ENCODE results near the gene RP2. TPM values are rescaled to one million over a fixed set of nuclear protein-coding genes. Genes with fewer than 3 reads are reported as not detected.

Gene RP2
- total and polyA plus RNA-seq, 2 of the 8 experiments (the other 6 are each of a cell fraction or from before 2014, with no cell fraction given): 2.2 to 6.9 TPM

DNA sequence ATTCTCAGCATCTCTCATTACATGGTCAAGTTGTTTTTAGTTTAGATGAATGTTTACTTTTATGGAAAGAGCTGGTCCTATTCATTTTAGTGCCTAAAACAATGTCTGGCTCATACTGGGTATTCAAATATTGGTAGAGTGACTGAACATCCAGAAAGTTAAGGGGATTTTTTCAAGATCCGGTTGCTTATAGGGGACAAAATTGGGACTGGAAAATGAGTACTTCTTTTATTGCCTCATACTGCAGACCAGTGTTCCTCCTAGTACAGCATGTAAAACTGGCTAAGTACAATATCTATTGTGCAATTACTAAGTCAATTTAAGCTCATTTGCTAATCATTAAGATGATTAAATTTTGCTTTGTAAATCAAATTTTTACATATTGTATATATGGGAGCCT, 13.9 kb downstream of the RP2 start:
- Histone ChIP-seq H2AK5ac (ENCODE audit: low read depth, low read length) (no peak overlapping the region), H4K5ac (ENCODE audit: insufficient read length, low read depth, low read length) (no peak overlapping the region), H3K4me2 (ENCODE audit: insufficient read depth in 1 of 2, low read depth in 2 of 2, low read length in 2 of 2) (no peak overlapping the region), H4K20me1 (replicated peaks in 1 of 2; ENCODE audit: control insufficient read depth in 1 of 2, insufficient read depth in 2 of 2, low read length in 2 of 2) (no peaks in the 10 kb centered on the region), H3K4me1 (replicated peaks in 1 of 4; ENCODE audit: control insufficient read depth in 3 of 4, insufficient read depth in 4 of 4, low read length in 3 of 4) (no peaks in the 10 kb centered on the region), H2BK120ac (replicated peaks; ENCODE audit: low read depth, low read length) (no peak overlapping the region), H2BK12ac (ENCODE audit: low read depth, low read length) (no peak overlapping the region), H3K36me3 (ENCODE audit: control insufficient read depth in 2 of 4, insufficient read depth in 4 of 4, low read length in 3 of 4) (no peaks in the 10 kb centered on the region; a peak in 1 of 8 replicates), H4K8ac (ENCODE audit: extremely low read depth, insufficient read depth, low read length) (no peak overlapping the region), H3K9me3 (ENCODE audit: insufficient read depth in 2 of 2, low read depth in 1 of 2, low read length in 1 of 2) (no peaks in the 10 kb centered on the region), H3K79me1 (ENCODE audit: low read depth, low read length) (no peaks in the 10 kb centered on the region), H3K23me2 (ENCODE audit: low read depth, low read length) (no peaks in the 10 kb centered on the region), H3K4ac (replicated peaks; ENCODE audit: insufficient read length, low read depth, low read length) (no peak overlapping the region), H3K9ac (replicated peaks in 1 of 4; ENCODE audit: extremely low read depth in 1 of 4, low read depth in 3 of 4, low read length in 3 of 4) (no peak overlapping the region), H2BK20ac (ENCODE audit: low read length) (no peak overlapping the region), H2AFZ (ENCODE audit: low read length) (no peak overlapping the region), H3K56ac (replicated peaks; ENCODE audit: insufficient read length, low read depth, low read length) (no peak overlapping the region), H3K23ac (ENCODE audit: insufficient read length) (no peak overlapping the region), H3K79me2 (ENCODE audit: control insufficient read depth in 1 of 2, insufficient read depth in 2 of 2, low read length in 2 of 2) (no peaks in the 10 kb centered on the region; a peak in 1 of 4 replicates), H3K14ac (ENCODE audit: insufficient read length) (no peak overlapping the region), H2BK5ac (ENCODE audit: low read depth, low read length) (no peak overlapping the region), H4K91ac (replicated peaks; ENCODE audit: insufficient read length, low read length) (no peak overlapping the region), H3K27ac (ENCODE audit: low read depth, low read length) (no peak overlapping the region), H3K4me3 (ENCODE audit: extremely low read depth in 1 of 4, insufficient read depth in 2 of 4, low read depth in 3 of 4, low read length in 4 of 4) (no peak overlapping the region), H2BK15ac (ENCODE audit: low read length) (no peak overlapping the region), H3K18ac (ENCODE audit: extremely low read depth, low read length) (no peak overlapping the region), H3K27me3 (replicated peaks in 1 of 4; ENCODE audit: control insufficient read depth in 3 of 4, extremely low read depth in 1 of 4, insufficient read depth in 3 of 4, low read length in 3 of 4) (no peaks in the 10 kb centered on the region)
- FAIRE-seq: no peak
- no peak for TF ChIP-seq RXRA (IDR thresholded peaks at IDR 0.05; ENCODE audit: insufficient read depth, low read depth, low read length)
- no peak for TF ChIP-seq SP2 (IDR thresholded peaks at IDR 0.05; ENCODE audit: low read length)
- no peak for TF ChIP-seq TEAD4 (IDR thresholded peaks at IDR 0.05; ENCODE audit: low read depth, low read length)
- no peak for TF ChIP-seq HDAC6 (IDR thresholded peaks at IDR 0.05; ENCODE audit: low read depth, low read length)
- 86% methylated on average over 1 of the region's 1 CpG; no CpG with 5 or more reads in 1 of the 2 experiments for WGBS, 2 experiments (ENCODE audit: extremely low coverage in 1 of 2, insufficient coverage in 1 of 2, insufficient read length in 1 of 2, insufficient replicate concordance in 2 of 2, low coverage in 1 of 2, low lambda C conversion rate in 2 of 2, missing lambda C conversion rate in 1 of 2)
- no peak for DNase-seq (ENCODE audit: low read depth in 1 of 2, low spot score in 2 of 2)
- CTCF ChIA-PET (ENCODE audit: partially characterized antibody): interaction anchor here (1.2 kb wide), 1 partner anchor 11 kb away, joined by 3 read pairs; no protein-coding TSS in a partner anchor
- POLR2A ChIA-PET (ENCODE audit: partially characterized antibody): no interaction called here
